IMR-90 (cell line): ENCODE data around the gene MTUS2.

Experiments
- CEBPB ChIP-seq: IDR thresholded peaks from 2 replicates; pipeline ENCODE4 v1.6.1; 2012; ENCODE audit warnings: low read depth, low read length, improper control_type of control experiment
- CHD1 ChIP-seq: IDR thresholded peaks from 2 replicates; pipeline ENCODE4 v1.6.1; 2012; ENCODE audit warnings: low read depth, low read length, improper control_type of control experiment
- MAFK ChIP-seq: IDR thresholded peaks from 2 replicates; pipeline ENCODE4 v1.6.1; 2012; ENCODE audit warnings: low read depth, low read length, improper control_type of control experiment
- MAZ ChIP-seq: IDR thresholded peaks from 2 replicates; pipeline ENCODE4 v1.6.1; 2012; ENCODE audit warnings: low read depth, mild to moderate bottlenecking, low read length, improper control_type of control experiment, moderate library complexity, borderline replicate concordance
- POLR2A ChIP-seq: IDR thresholded peaks from 2 replicates; pipeline ENCODE4 v1.6.1; 2012; ENCODE audit warnings: mild to moderate bottlenecking, low read depth, low read length
- RAD21 ChIP-seq: IDR thresholded peaks from 2 replicates; pipeline ENCODE4 v1.6.1; 2012; ENCODE audit warnings: low read length, improper control_type of control experiment
- RCOR1 ChIP-seq: IDR thresholded peaks from 2 replicates; pipeline ENCODE4 v1.6.1; 2012; ENCODE audit warnings: mild to moderate bottlenecking, low read length, improper control_type of control experiment; ENCODE audit not compliant: insufficient replicate concordance
- RFX5 ChIP-seq: IDR thresholded peaks from 2 replicates; pipeline ENCODE4 v1.8.0; 2012; ENCODE audit warnings: low read depth, mild to moderate bottlenecking, low read length, moderate library complexity
- SMC3 ChIP-seq: fragments of 150-350 bp; IDR thresholded peaks from 2 replicates; pipeline ENCODE4 v1.6.1; 2016; ENCODE audit warnings: low read depth, mild to moderate bottlenecking, antibody characterized with exemption, low read length, moderate library complexity
- TF ChIP-seq, protein P1 (sequence below): conservative IDR thresholded peaks from 2 replicates; pipeline ENCODE4 v1.5.1; 2012; ENCODE audit warnings: mild to moderate bottlenecking, low read depth, low read length, improper control_type of control experiment
- TF ChIP-seq, protein P2 (sequence below): fragments of 150-350 bp; IDR thresholded peaks from 2 replicates; pipeline ENCODE4 v1.6.1; 2017; ENCODE audit warnings: mild to moderate bottlenecking, antibody characterized with exemption, low read length, low read depth
- TF ChIP-seq, protein P3 (sequence below): fragments of 150-350 bp; IDR thresholded peaks from 2 replicates; pipeline ENCODE4 v1.6.1; 2016; ENCODE audit warnings: low read depth, mild to moderate bottlenecking, low read length, moderate library complexity, borderline replicate concordance

- TF ChIP-seq, protein P1, sequence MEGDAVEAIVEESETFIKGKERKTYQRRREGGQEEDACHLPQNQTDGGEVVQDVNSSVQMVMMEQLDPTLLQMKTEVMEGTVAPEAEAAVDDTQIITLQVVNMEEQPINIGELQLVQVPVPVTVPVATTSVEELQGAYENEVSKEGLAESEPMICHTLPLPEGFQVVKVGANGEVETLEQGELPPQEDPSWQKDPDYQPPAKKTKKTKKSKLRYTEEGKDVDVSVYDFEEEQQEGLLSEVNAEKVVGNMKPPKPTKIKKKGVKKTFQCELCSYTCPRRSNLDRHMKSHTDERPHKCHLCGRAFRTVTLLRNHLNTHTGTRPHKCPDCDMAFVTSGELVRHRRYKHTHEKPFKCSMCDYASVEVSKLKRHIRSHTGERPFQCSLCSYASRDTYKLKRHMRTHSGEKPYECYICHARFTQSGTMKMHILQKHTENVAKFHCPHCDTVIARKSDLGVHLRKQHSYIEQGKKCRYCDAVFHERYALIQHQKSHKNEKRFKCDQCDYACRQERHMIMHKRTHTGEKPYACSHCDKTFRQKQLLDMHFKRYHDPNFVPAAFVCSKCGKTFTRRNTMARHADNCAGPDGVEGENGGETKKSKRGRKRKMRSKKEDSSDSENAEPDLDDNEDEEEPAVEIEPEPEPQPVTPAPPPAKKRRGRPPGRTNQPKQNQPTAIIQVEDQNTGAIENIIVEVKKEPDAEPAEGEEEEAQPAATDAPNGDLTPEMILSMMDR, result no peak
- no peak for TF ChIP-seq POLR2A
- TF ChIP-seq MAZ, result no peak
- TF ChIP-seq CEBPB, result no peak
- TF ChIP-seq CHD1, result no peak
- TF ChIP-seq, protein P2, sequence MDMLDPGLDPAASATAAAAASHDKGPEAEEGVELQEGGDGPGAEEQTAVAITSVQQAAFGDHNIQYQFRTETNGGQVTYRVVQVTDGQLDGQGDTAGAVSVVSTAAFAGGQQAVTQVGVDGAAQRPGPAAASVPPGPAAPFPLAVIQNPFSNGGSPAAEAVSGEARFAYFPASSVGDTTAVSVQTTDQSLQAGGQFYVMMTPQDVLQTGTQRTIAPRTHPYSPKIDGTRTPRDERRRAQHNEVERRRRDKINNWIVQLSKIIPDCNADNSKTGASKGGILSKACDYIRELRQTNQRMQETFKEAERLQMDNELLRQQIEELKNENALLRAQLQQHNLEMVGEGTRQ, result no peak
- TF ChIP-seq, protein P3, sequence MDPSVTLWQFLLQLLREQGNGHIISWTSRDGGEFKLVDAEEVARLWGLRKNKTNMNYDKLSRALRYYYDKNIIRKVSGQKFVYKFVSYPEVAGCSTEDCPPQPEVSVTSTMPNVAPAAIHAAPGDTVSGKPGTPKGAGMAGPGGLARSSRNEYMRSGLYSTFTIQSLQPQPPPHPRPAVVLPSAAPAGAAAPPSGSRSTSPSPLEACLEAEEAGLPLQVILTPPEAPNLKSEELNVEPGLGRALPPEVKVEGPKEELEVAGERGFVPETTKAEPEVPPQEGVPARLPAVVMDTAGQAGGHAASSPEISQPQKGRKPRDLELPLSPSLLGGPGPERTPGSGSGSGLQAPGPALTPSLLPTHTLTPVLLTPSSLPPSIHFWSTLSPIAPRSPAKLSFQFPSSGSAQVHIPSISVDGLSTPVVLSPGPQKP, result no peak
- TF ChIP-seq SMC3, result no peak
- TF ChIP-seq RAD21, result no peak
- TF ChIP-seq RFX5, result no peak
- no peak for TF ChIP-seq MAFK
- no peak for TF ChIP-seq RCOR1
These were observed 2.0 kb downstream of the MTUS2 start for GRCh38 chr13:28822151-28822550.
